HepG2 (cell line): ENCODE measurements around the gene SERPINB1. TPM values are rescaled to one million over a fixed set of nuclear protein-coding genes. Genes with fewer than 3 reads are reported as not detected.

Experiments used
- AKAP8 ChIP-seq: sonication (generic); formaldehyde crosslinking; IDR thresholded peaks from 2 replicates; pipeline ENCODE4 v1.5.1; 2020; ENCODE audit warnings: mild to moderate bottlenecking, missing genetic modification reagents
- CENPT ChIP-seq: sonication (generic); formaldehyde crosslinking; IDR thresholded peaks from 2 replicates; pipeline ENCODE4 v1.8.0; 2022; ENCODE audit warnings: low read depth, mild to moderate bottlenecking, moderate library complexity, missing genetic modification reagents
- CREM ChIP-seq, 2 experiments: sonication (generic) in 1 of 2; formaldehyde crosslinking in 1 of 2; IDR thresholded peaks; 2 replicates each; pipeline versions ENCODE4 v1.4.0 to v1.6.1; 2016 to 2020; ENCODE audit warnings: antibody characterized with exemption in 1 of 2, mild to moderate bottlenecking in 1 of 2, missing genetic modification reagents in 1 of 2
- GABPB1 ChIP-seq: IDR thresholded peaks from 2 replicates; pipeline ENCODE4 v1.6.1; 2016; ENCODE audit warnings: mild to moderate bottlenecking, missing genetic modification reagents, moderate library complexity, missing compliant biosample characterization
- NFE2L2 ChIP-seq: fragments of 150-350 bp; IDR thresholded peaks from 2 replicates; pipeline ENCODE4 v1.6.1; 2014; ENCODE audit warnings: low read length
- NR3C1 ChIP-seq: sonication (generic); formaldehyde crosslinking; IDR thresholded peaks from 2 replicates; pipeline ENCODE4 v1.4.0; 2020; ENCODE audit warnings: missing genetic modification reagents
- PHF8 ChIP-seq: sonication (generic); formaldehyde crosslinking; IDR thresholded peaks from 2 replicates; pipeline ENCODE4 v1.5.0; 2020; ENCODE audit warnings: missing genetic modification reagents
- RBFOX2 ChIP-seq: fragments of 200-400 bp; formaldehyde crosslinking; IDR thresholded peaks from 2 replicates; pipeline ENCODE4 v1.6.1; 2017; ENCODE audit warnings: low read depth, mild to moderate bottlenecking, low read length
- RBM39 ChIP-seq: fragments of 200-400 bp; formaldehyde crosslinking; IDR thresholded peaks from one replicate; pipeline ENCODE4 v1.6.1; 2018; ENCODE audit warnings: antibody characterized with exemption, mild to moderate bottlenecking, low read depth, low read length; ENCODE audit not compliant: poor library complexity, severe bottlenecking
- REL ChIP-seq: sonication (generic); formaldehyde crosslinking; conservative IDR thresholded peaks from 2 replicates; pipeline ENCODE4 v1.8.0; 2022; ENCODE audit warnings: mild to moderate bottlenecking, missing genetic modification reagents, moderate library complexity
- SNAPC2 ChIP-seq: sonication (generic); formaldehyde crosslinking; IDR thresholded peaks from 2 replicates; pipeline ENCODE4 v1.8.1; 2022; ENCODE audit warnings: mild to moderate bottlenecking, missing genetic modification reagents
- SP4 ChIP-seq: sonication (generic); formaldehyde crosslinking; IDR thresholded peaks from 2 replicates; pipeline ENCODE4 v1.8.1; 2023; ENCODE audit warnings: mild to moderate bottlenecking, missing genetic modification reagents
- ZBTB1 ChIP-seq: sonication (generic); formaldehyde crosslinking; IDR thresholded peaks from 2 replicates; pipeline ENCODE4 v1.4.0; 2020; ENCODE audit warnings: missing genetic modification reagents, borderline replicate concordance
- ZNF256 ChIP-seq: sonication (generic); formaldehyde crosslinking; conservative IDR thresholded peaks from 2 replicates; pipeline ENCODE4 v1.4.0; 2020; ENCODE audit warnings: missing genetic modification reagents
- ZNF329 ChIP-seq: sonication (generic); formaldehyde crosslinking; IDR thresholded peaks from 2 replicates; pipeline ENCODE4 v1.9.0; 2021; ENCODE audit warnings: low read depth, mild to moderate bottlenecking, missing genetic modification reagents
- ZNF446 ChIP-seq: sonication (generic); formaldehyde crosslinking; IDR thresholded peaks from 2 replicates; pipeline ENCODE4 v1.5.0; 2020; ENCODE audit warnings: mild to moderate bottlenecking, missing genetic modification reagents
- ZNF703 ChIP-seq: sonication (generic); formaldehyde crosslinking; IDR thresholded peaks from 2 replicates; pipeline ENCODE4 v1.5.1; 2020; ENCODE audit warnings: missing genetic modification reagents, mild to moderate bottlenecking, moderate library complexity, borderline replicate concordance
- ZNF720 ChIP-seq: sonication (generic); formaldehyde crosslinking; IDR thresholded peaks from 2 replicates; pipeline ENCODE4 v1.4.0; 2020; ENCODE audit warnings: missing genetic modification reagents
- ZNF768 ChIP-seq: sonication (generic); formaldehyde crosslinking; IDR thresholded peaks from 2 replicates; pipeline ENCODE4 v1.4.0; 2020; ENCODE audit warnings: missing genetic modification reagents
- ZNF782 ChIP-seq: sonication (generic); formaldehyde crosslinking; IDR thresholded peaks from 2 replicates; pipeline ENCODE4 v1.4.0; 2020; ENCODE audit warnings: missing genetic modification reagents, mild to moderate bottlenecking, borderline replicate concordance
- ZSCAN12 ChIP-seq: sonication (generic); formaldehyde crosslinking; IDR thresholded peaks from 2 replicates; pipeline ENCODE4 v1.9.0; 2021; ENCODE audit warnings: mild to moderate bottlenecking, missing genetic modification reagents
- polyA plus RNA-seq, 8 experiments: library from polyadenylated mRNA; depleted of rRNA in 3 of 8; stranded (reverse) in 7 of 8; unstranded in 1 of 8; fragments of >200 nt; fragmentation: Illumina TruSeq in 4 of 8; extraction: Trizol in 4 of 8; gene quantifications; 2 replicates each; pipeline versions ENCODE4 v1.2.1 to v1.2.3, GENCODE V29; 2011 to 2016; ENCODE audit warnings: low read depth in 4 of 8, missing spikeins in 1 of 8, mixed read lengths in 1 of 8; ENCODE audit not compliant: insufficient read depth in 1 of 8
- total RNA-seq, 5 experiments: library from RNA; depleted of rRNA; stranded (reverse); fragments of >200 nt; fragmentation: Illumina TruSeq; extraction: Trizol; gene quantifications; 2 replicates each; pipeline ENCODE4 v1.2.3, GENCODE V29; 2016; ENCODE audit warnings: low read depth in 1 of 5
- TF ChIP-seq, protein P1 (sequence below), 2 experiments: sonication (generic) in 1 of 2; formaldehyde crosslinking in 1 of 2; IDR thresholded peaks; 2 replicates each; pipeline versions ENCODE4 v1.4.0 to v1.6.1; 2018 to 2020; ENCODE audit warnings: missing genetic modification reagents in 2 of 2, borderline replicate concordance in 1 of 2, low read depth in 1 of 2, mild to moderate bottlenecking in 1 of 2, missing biosample characterization in 1 of 2
- TF ChIP-seq, protein P2 (sequence below): IDR thresholded peaks from 2 replicates; pipeline ENCODE4 v1.6.1; 2016; ENCODE audit warnings: missing compliant biosample characterization, missing genetic modification reagents, borderline replicate concordance
- TF ChIP-seq, protein P3 (sequence below): IDR thresholded peaks from 2 replicates; pipeline ENCODE4 v1.6.1; 2018; ENCODE audit warnings: missing genetic modification reagents, mild to moderate bottlenecking, missing compliant biosample characterization
- TF ChIP-seq, protein P4 (sequence below): sonication (generic); formaldehyde crosslinking; IDR thresholded peaks from 2 replicates; pipeline ENCODE4 v1.8.0; 2022; ENCODE audit warnings: mild to moderate bottlenecking, missing genetic modification reagents, borderline replicate concordance

The SERPINB1 gene
- total and polyA plus RNA-seq, 2 of the 13 experiments (the other 11 are each of a cell fraction or from before 2014, with no cell fraction given) = 41.4 to 60.5 TPM

DNA sequence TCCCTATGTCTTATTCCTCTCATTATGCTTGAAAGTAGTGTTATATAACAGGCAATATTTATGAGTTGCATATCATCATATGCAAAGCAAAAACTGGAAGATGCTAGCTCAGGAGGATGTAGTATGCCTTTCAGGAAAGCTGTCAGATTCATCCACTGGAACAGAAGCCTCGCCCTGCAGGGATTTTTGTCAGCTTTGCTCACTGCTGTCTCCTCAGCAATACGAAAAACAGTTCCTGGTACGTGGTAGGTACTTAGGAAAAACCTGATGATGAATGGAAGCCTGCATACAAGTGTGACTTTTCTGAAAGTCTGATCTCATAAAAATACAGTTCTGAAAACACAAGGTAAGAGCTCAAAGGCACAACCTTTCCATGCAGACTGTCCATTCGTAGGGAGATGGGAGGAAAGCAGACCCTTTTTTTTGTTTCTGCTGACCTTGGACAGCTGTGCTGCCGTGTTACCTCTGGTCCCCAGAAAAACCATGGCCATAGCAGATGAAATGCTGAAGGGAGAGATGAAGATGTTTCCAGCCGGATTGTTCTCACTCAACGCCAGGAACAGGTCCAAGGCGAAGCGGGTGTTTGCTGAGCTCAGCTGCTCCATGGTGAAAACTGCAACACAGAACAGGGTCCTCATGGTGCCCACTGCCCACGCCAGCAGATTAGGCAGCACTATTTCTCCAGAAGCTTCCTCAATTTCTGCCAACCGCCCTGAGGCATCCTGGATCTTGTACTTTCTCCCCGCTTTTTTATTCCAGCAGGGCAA, 1.5 kb downstream of the SERPINB1 start (continued):
- TF ChIP-seq, protein P1, sequence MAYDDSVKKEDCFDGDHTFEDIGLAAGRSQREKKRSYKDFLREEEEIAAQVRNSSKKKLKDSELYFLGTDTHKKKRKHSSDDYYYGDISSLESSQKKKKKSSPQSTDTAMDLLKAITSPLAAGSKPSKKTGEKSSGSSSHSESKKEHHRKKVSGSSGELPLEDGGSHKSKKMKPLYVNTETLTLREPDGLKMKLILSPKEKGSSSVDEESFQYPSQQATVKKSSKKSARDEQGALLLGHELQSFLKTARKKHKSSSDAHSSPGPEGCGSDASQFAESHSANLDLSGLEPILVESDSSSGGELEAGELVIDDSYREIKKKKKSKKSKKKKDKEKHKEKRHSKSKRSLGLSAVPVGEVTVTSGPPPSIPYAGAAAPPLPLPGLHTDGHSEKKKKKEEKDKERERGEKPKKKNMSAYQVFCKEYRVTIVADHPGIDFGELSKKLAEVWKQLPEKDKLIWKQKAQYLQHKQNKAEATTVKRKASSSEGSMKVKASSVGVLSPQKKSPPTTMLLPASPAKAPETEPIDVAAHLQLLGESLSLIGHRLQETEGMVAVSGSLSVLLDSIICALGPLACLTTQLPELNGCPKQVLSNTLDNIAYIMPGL (CRISPR knock-in tag; IDR thresholded peaks at IDR 0.05; ENCODE audit: borderline replicate concordance in 1 of 2, low read depth in 1 of 2) = 0 out of 4 replicates have a peak, but pooled peaks of 1 of the 2 experiments have one; percentile 35
- TF ChIP-seq ZNF446 (CRISPR knock-in tag) (no peak), RBFOX2 (peak; percentile 44; the same call in 1 of the 2 replicates), NR3C1 (CRISPR knock-in tag) (no peak), SP4 (CRISPR knock-in tag) (0 out of 2 replicates have a peak, but pooled peaks have one; percentile 30), RBM39 (no peak), GABPB1 (CRISPR knock-in tag) (no peak), ZNF703 (CRISPR knock-in tag) (no peak), ZNF256 (CRISPR knock-in tag) (no peak), PHF8 (no peak), ZNF768 (CRISPR knock-in tag) (no peak), AKAP8 (CRISPR knock-in tag) (no peak), ZBTB1 (CRISPR knock-in tag) (no peak), CENPT (CRISPR knock-in tag) (no peak), ZNF782 (CRISPR knock-in tag) (no peak), ZSCAN12 (CRISPR knock-in tag) (no peak), ZNF720 (no peak), NFE2L2 (no peak), REL (CRISPR knock-in tag) (no peak), CREM (IDR thresholded peaks at IDR 0.05) (no peak; the same call in 1 of the 2 replicates), CREM (CRISPR knock-in tag; IDR thresholded peaks at IDR 0.05) (no peak), ZNF329 (CRISPR knock-in tag) (no peak), SNAPC2 (CRISPR knock-in tag) (0 out of 2 replicates have a peak, but pooled peaks have one; percentile 2)
- TF ChIP-seq, protein P2, sequence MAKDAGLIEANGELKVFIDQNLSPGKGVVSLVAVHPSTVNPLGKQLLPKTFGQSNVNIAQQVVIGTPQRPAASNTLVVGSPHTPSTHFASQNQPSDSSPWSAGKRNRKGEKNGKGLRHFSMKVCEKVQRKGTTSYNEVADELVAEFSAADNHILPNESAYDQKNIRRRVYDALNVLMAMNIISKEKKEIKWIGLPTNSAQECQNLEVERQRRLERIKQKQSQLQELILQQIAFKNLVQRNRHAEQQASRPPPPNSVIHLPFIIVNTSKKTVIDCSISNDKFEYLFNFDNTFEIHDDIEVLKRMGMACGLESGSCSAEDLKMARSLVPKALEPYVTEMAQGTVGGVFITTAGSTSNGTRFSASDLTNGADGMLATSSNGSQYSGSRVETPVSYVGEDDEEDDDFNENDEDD = no peak
- TF ChIP-seq, protein P3, sequence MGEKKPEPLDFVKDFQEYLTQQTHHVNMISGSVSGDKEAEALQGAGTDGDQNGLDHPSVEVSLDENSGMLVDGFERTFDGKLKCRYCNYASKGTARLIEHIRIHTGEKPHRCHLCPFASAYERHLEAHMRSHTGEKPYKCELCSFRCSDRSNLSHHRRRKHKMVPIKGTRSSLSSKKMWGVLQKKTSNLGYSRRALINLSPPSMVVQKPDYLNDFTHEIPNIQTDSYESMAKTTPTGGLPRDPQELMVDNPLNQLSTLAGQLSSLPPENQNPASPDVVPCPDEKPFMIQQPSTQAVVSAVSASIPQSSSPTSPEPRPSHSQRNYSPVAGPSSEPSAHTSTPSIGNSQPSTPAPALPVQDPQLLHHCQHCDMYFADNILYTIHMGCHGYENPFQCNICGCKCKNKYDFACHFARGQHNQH (CRISPR knock-in tag) = peak; percentile 11; the same call in 1 of the 2 replicates
- TF ChIP-seq, protein P4, sequence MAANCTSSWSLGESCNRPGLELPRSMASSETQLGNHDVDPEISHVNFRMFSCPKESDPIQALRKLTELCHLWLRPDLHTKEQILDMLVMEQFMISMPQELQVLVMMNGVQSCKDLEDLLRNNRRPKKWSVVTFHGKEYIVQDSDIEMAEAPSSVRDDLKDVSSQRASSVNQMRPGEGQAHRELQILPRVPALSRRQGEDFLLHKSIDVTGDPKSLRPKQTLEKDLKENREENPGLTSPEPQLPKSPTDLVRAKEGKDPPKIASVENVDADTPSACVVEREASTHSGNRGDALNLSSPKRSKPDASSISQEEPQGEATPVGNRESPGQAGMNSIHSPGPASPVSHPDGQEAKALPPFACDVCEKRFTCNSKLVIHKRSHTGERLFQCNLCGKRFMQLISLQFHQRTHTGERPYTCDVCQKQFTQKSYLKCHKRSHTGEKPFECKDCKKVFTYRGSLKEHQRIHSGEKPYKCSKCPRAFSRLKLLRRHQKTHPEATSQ (CRISPR knock-in tag) = no peak
